HG03457 (cell line): Measurements from ENCODE around the gene FAM131A.

ENCODE experiments used
- ATAC-seq: cut with Tn5 transposase; IDR thresholded peaks from one replicate; pipeline ENCODE4 v1.9.1; 2021; ENCODE audit warnings: moderate number of reproducible peaks; ENCODE audit not compliant: unreplicated experiment

The FAM131A gene

GRCh38 chr3:184354754-184355153 is 17.4 kb downstream of the FAM131A start:
- ATAC-seq = no peak

GRCh38 chr3:184355261-184356040 is 18.1 kb downstream of the FAM131A start:
- no peak for ATAC-seq

GRCh38 chr3:184357248-184358123 is 20.1 kb downstream of the FAM131A start:
- ATAC-seq = no peak

GRCh38 chr3:184358124-184358767 is 20.8 kb downstream of the FAM131A start:
- no peak for ATAC-seq

- no peak for ATAC-seq
Measured at GRCh38 chr3:184358921-184359350, 21.5 kb downstream of the FAM131A start.

GRCh38 chr3:184359610-184360009 is 22.2 kb downstream of the FAM131A start:
- no peak for ATAC-seq

GRCh38 chr3:184360070-184360928 is 22.9 kb downstream of the FAM131A start:
- ATAC-seq = no peak

- ATAC-seq = no peak
Measured at GRCh38 chr3:184360929-184361531, 23.6 kb downstream of the FAM131A start.

- no peak for ATAC-seq
Measured at GRCh38 chr3:184361532-184361931, 24.1 kb downstream of the FAM131A start, which contains the start of the genes CLCN2 and POLR2H. Gene CLCN2 (minus strand): TSS chr3:184361605. CDS start chr3:184361479, 126 bp downstream. Gene POLR2H (plus strand): TSS chr3:184361710. CDS start chr3:184363493, 1,783 bp downstream.

- ATAC-seq = no peak
Measured at GRCh38 chr3:184361932-184362667, 24.7 kb downstream of the FAM131A start.

- ATAC-seq = peak; percentile 80
Measured at GRCh38 chr3:184362668-184363546, 25.5 kb downstream of the FAM131A start.

- ATAC-seq = no peak
Measured at GRCh38 chr3:184366619-184367289, 29.4 kb downstream of the FAM131A start.

- ATAC-seq = no peak
Measured at GRCh38 chr3:184368116-184368515, 30.7 kb downstream of the FAM131A start.

GRCh38 chr3:184368586-184369183 is 31.3 kb downstream of the FAM131A start:
- ATAC-seq = no peak

GRCh38 chr3:184371570-184372018 is 34.2 kb downstream of the FAM131A start:
- ATAC-seq = no peak

- ATAC-seq = no peak
Measured at GRCh38 chr3:184372296-184372821, 35.0 kb downstream of the FAM131A start.

GRCh38 chr3:184372911-184373310 is 35.5 kb downstream of the FAM131A start:
- ATAC-seq = no peak
